Measurements from ENCODE around the gene GLOD5. TPM values are rescaled to one million over a fixed set of nuclear protein-coding genes. Genes with fewer than 3 reads are reported as not detected.

Gene GLOD5
- total RNA-seq, 2 donors from 2014 or later = not detected

- DNase-seq (no peak), ATAC-seq (replicated peaks in 1 of 2) (no peak)
- no peaks in the 10 kb centered on the region for H3K9me3 Mint-ChIP-seq
- no peaks in the 10 kb centered on the region for H3K36me3 Mint-ChIP-seq (ENCODE audit: insufficient read depth in 2 of 2)
- H3K4me3 Mint-ChIP-seq = no peak overlapping the region
- H3K4me1 Mint-ChIP-seq (ENCODE audit: low read depth) = peaks cover 7% of the 10 kb centered on the region
- H3K27me3 Mint-ChIP-seq (ENCODE audit: low read depth) = peaks cover 37% of the 10 kb centered on the region
- no peak overlapping the region for H3K27ac Mint-ChIP-seq
These were observed 28.9 kb downstream of the GLOD5 start for GRCh38 chrX:48790477-48790876.

GRCh38 chrX:48791063-48791820 is 29.7 kb downstream of the GLOD5 start:
- Mint-ChIP-seq H3K9me3 (no peaks in the 10 kb centered on the region), H3K4me3 (no peak overlapping the region), H3K36me3 (ENCODE audit: insufficient read depth in 2 of 2) (no peaks in the 10 kb centered on the region), H3K27ac (no peak overlapping the region), H3K27me3 (ENCODE audit: low read depth) (peaks cover 37% of the 10 kb centered on the region), H3K4me1 (ENCODE audit: low read depth) (peaks cover 7% of the 10 kb centered on the region)
- DNase-seq = no peak
- ATAC-seq (replicated peaks in 1 of 2) = no peak

- Mint-ChIP-seq H3K36me3 (ENCODE audit: insufficient read depth in 2 of 2) (no peaks in the 10 kb centered on the region), H3K4me1 (ENCODE audit: low read depth) (peaks cover 7% of the 10 kb centered on the region), H3K4me3 (no peak overlapping the region)
These were observed 30.7 kb downstream of the GLOD5 start for GRCh38 chrX:48792219-48792618.

GRCh38 chrX:48793935-48794334 is 32.4 kb downstream of the GLOD5 start:
- Mint-ChIP-seq H3K4me3 (no peak overlapping the region), H3K27me3 (ENCODE audit: low read depth) (peaks cover 19% of the 10 kb centered on the region), H3K4me1 (ENCODE audit: low read depth) (peaks cover 7% of the 10 kb centered on the region), H3K27ac (no peak overlapping the region), H3K36me3 (ENCODE audit: insufficient read depth in 2 of 2) (no peaks in the 10 kb centered on the region), H3K9me3 (no peaks in the 10 kb centered on the region)
- no peak for ATAC-seq (replicated peaks in 1 of 2)
- DNase-seq = no peak

More at GRCh38 chrX:48792219-48792618, 30.7 kb downstream of the GLOD5 start:
- ATAC-seq (replicated peaks in 1 of 2) (no peak), DNase-seq (no peak)
- Mint-ChIP-seq H3K27me3 (ENCODE audit: low read depth) (peaks cover 30% of the 10 kb centered on the region), H3K9me3 (no peaks in the 10 kb centered on the region), H3K27ac (no peak overlapping the region)

- Mint-ChIP-seq H3K9me3 (no peaks in the 10 kb centered on the region), H3K4me3 (no peak overlapping the region), H3K27me3 (ENCODE audit: low read depth) (peaks cover 15% of the 10 kb centered on the region), H3K27ac (no peak overlapping the region), H3K4me1 (ENCODE audit: low read depth) (peaks cover 5% of the 10 kb centered on the region), H3K36me3 (ENCODE audit: insufficient read depth in 2 of 2) (no peaks in the 10 kb centered on the region)
- ATAC-seq (replicated peaks in 1 of 2) (no peak), DNase-seq (no peak)
These were observed 32.9 kb downstream of the GLOD5 start for GRCh38 chrX:48794340-48794910.

- Mint-ChIP-seq H3K27me3 (ENCODE audit: low read depth) (peaks cover 10% of the 10 kb centered on the region), H3K4me3 (no peak overlapping the region), H3K27ac (no peak overlapping the region), H3K4me1 (ENCODE audit: low read depth) (peaks cover 2% of the 10 kb centered on the region), H3K36me3 (ENCODE audit: insufficient read depth in 2 of 2) (no peaks in the 10 kb centered on the region), H3K9me3 (no peaks in the 10 kb centered on the region)
- ATAC-seq (replicated peaks in 1 of 2) (no peak), DNase-seq (no peak)
These were observed 33.5 kb downstream of the GLOD5 start for GRCh38 chrX:48794911-48795515.

- H3K36me3 Mint-ChIP-seq (ENCODE audit: insufficient read depth in 2 of 2) = peaks cover 4 to 5% of the 10 kb centered on the region in 2 donors
These were observed 36.8 kb downstream of the GLOD5 start for GRCh38 chrX:48798318-48798717.

GRCh38 chrX:48800574-48801279 is 39.2 kb downstream of the GLOD5 start:
- Mint-ChIP-seq H3K27me3 (ENCODE audit: low read depth) (peaks cover 18% of the 10 kb centered on the region), H3K4me1 (ENCODE audit: low read depth) (peaks cover 19% of the 10 kb centered on the region), H3K4me3 (peak overlapping the region; percentile 96 to 97), H3K9me3 (no peaks in the 10 kb centered on the region), H3K36me3 (ENCODE audit: insufficient read depth in 2 of 2) (peaks cover 9% of the 10 kb centered on the region in 2 donors), H3K27ac (peak overlapping the region; percentile 98)
- DNase-seq (no peak), ATAC-seq (replicated peaks in 1 of 2) (no peak)

More at GRCh38 chrX:48798318-48798717, 36.8 kb downstream of the GLOD5 start:
- Mint-ChIP-seq H3K4me3 (no peak overlapping the region), H3K9me3 (no peaks in the 10 kb centered on the region), H3K4me1 (ENCODE audit: low read depth) (peaks cover 17% of the 10 kb centered on the region), H3K27me3 (ENCODE audit: low read depth) (peaks cover 6% of the 10 kb centered on the region), H3K27ac (no peak overlapping the region)
- DNase-seq (no peak), ATAC-seq (replicated peaks in 1 of 2) (no peak)

- H3K4me3 Mint-ChIP-seq = peak within 1 kb of the TSS; percentile 96 to 97
- ATAC-seq (replicated peaks in 1 of 2) (peak; percentile 86 to 88), DNase-seq (peak; percentile 93 to 96)
- peaks cover 18% of the 10 kb centered on the region for H3K27me3 Mint-ChIP-seq (ENCODE audit: low read depth)
- H3K9me3 Mint-ChIP-seq = no peaks in the 10 kb centered on the region
- H3K27ac Mint-ChIP-seq = peak within 1 kb of the TSS; percentile 98
- peaks cover 26% of the 10 kb centered on the region for H3K4me1 Mint-ChIP-seq (ENCODE audit: low read depth)
- peaks cover 9% of the 10 kb centered on the region in 2 donors for H3K36me3 Mint-ChIP-seq (ENCODE audit: insufficient read depth in 2 of 2)
These were observed 39.9 kb downstream of the GLOD5 start, which contains the start of gene HDAC6 for GRCh38 chrX:48801280-48802088. HDAC6 (plus strand) TSS chrX:48802067; CDS start chrX:48802693, 626 bp downstream.

GRCh38 chrX:48802089-48802904 is 40.8 kb downstream of the GLOD5 start:
- peaks cover 33% of the 10 kb centered on the region for H3K4me1 Mint-ChIP-seq (ENCODE audit: low read depth)
- DNase-seq = peak; percentile 80

GRCh38 chrX:48802905-48803200 is 41.3 kb downstream of the GLOD5 start:
- Mint-ChIP-seq H3K27ac (peak overlapping the region; percentile 96), H3K4me3 (peak overlapping the region; percentile 96 to 97), H3K4me1 (ENCODE audit: low read depth) (peaks cover 33% of the 10 kb centered on the region), H3K9me3 (no peaks in the 10 kb centered on the region), H3K36me3 (ENCODE audit: insufficient read depth in 2 of 2) (peaks cover 9% of the 10 kb centered on the region in 2 donors), H3K27me3 (ENCODE audit: low read depth) (peaks cover 12% of the 10 kb centered on the region)
- ATAC-seq (replicated peaks in 1 of 2) (no peak), DNase-seq (no peak)

More at GRCh38 chrX:48802089-48802904, 40.8 kb downstream of the GLOD5 start:
- Mint-ChIP-seq H3K27ac (peak overlapping the region; percentile 96), H3K4me3 (peak overlapping the region; percentile 96 to 97), H3K9me3 (no peaks in the 10 kb centered on the region), H3K36me3 (ENCODE audit: insufficient read depth in 2 of 2) (peaks cover 9% of the 10 kb centered on the region in 2 donors), H3K27me3 (ENCODE audit: low read depth) (peaks cover 17% of the 10 kb centered on the region)
- ATAC-seq (replicated peaks in 1 of 2) = peak; percentile 50 to 59

- H3K4me1 Mint-ChIP-seq (ENCODE audit: low read depth) = peaks cover 21% of the 10 kb centered on the region
- H3K4me3 Mint-ChIP-seq = no peak overlapping the region
- no peaks in the 10 kb centered on the region for H3K9me3 Mint-ChIP-seq
- peaks cover 18% of the 10 kb centered on the region for H3K27me3 Mint-ChIP-seq (ENCODE audit: low read depth)
- DNase-seq (no peak), ATAC-seq (replicated peaks in 1 of 2) (no peak)
- peaks cover 8 to 9% of the 10 kb centered on the region in 2 donors for H3K36me3 Mint-ChIP-seq (ENCODE audit: insufficient read depth in 2 of 2)
- no peak overlapping the region for H3K27ac Mint-ChIP-seq
These were observed 44.5 kb downstream of the GLOD5 start for GRCh38 chrX:48806081-48806480.
